HG02610 (cell line): ENCODE data around the gene TSGA10IP.
A peak's percentile ranks its signal among the peaks of the same experiment; 100 is the strongest.

Experiments
- ATAC-seq: cut with Tn5 transposase; IDR thresholded peaks from one replicate; pipeline ENCODE4 v1.9.1; 2021; ENCODE audit warnings: mild to moderate bottlenecking, moderate library complexity; ENCODE audit not compliant: unreplicated experiment

TSGA10IP gene

DNA sequence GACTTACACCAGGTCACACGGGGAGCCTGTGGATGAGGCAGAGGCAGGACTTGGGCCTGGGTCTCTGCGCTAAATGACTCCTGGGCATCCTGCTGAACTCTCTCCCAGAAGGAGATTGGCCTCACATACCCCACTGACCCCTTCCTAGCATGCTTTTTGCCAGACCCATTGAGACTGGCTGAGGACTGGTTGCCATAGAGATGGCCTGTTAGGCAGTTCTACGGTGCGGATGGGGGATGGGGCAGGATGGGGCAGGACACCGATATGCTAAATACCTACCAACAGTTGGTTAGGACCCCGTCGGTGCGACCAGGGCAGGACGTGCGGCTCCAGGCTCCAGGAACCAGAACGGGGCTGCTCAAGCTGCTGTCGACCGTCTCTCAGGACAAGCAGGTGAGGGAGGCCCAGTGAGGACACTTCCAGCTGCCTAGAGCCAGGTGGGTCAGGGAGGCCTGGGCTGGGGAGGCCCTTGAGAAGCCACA lies at the start of gene TSGA10IP:
TSS of gene TSGA10IP (plus strand) at position 51 of the 482 bp plus-strand sequence. CDS start at position 247, 196 bp downstream.
- ATAC-seq = no peak

DNA sequence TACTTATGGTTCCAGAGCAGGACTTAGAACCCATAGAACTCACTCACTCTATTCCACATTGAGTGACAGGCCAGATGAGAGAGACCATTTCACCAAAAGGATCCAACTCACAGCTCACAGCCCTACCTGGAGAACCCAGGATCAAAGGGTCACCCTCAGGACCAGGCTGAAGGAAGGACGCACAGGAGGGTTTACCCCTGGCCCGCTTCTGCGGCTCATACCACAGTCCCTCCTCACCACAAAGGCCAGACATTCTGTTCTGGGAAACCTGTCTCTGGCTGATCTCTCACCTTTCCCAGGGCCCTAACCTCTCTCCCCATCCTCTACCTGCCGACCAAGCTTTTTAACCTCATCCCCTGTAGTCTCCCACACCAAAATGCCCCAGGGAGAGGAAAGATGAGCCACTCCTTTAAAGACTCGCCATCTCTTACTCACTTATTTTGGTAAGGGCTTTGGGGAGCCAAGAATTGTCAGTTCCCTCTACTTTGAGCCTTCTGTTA lies 49.7 kb upstream of the TSGA10IP start:
- ATAC-seq = no peak

DNA sequence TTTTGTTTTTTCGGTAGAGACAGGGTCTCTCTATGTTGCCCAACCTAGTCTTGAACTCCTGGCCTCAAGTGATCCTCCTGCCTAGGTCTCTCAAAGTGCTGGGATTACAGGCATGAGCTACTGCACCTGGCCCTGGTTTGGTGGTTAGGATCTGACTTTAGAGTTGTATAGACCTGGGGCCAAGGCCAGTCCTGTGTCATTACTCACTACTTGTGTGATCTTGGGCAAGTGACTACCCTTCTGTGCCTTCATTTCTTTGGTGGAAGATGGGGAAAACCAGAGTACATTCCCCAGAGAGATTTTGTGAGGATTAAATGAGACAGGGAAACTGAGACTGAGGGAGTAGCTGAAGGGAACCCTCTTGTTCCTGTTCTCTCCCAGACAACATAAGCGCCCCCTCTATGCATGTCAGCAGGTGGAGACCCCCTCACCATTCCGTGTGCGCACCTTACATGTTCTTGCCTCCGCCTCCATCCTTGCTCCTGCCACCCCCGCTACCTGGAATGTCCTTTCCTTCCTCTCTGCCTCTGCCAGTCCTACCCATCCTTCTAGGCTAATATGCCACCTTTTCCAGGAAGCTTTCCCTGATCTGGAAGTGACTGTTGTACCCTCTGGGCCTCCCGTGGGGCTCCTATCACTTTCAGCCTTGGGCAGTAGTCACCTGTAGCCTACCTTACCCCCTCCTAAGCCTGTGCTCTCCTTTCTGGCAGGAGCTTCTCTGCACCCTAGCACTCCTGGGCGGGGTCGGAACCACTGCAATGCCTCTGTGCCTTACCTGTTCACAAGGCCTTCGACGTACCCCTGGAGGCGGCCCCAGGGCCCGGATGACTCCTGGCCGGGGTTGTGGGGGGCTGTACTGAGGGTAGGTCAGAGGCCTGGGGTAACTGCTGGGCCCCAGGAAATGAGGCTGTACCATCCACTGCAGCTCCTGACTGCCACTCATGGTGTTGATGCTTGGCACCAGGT lies 49.0 kb upstream of the TSGA10IP start:
- ATAC-seq = no peak

GRCh38 chr11:65897020-65897471 lies 48.2 kb upstream of the TSGA10IP start:
- ATAC-seq = no peak

GRCh38 chr11:65898656-65899355 lies 46.5 kb upstream of the TSGA10IP start:
- no peak for ATAC-seq

DNA sequence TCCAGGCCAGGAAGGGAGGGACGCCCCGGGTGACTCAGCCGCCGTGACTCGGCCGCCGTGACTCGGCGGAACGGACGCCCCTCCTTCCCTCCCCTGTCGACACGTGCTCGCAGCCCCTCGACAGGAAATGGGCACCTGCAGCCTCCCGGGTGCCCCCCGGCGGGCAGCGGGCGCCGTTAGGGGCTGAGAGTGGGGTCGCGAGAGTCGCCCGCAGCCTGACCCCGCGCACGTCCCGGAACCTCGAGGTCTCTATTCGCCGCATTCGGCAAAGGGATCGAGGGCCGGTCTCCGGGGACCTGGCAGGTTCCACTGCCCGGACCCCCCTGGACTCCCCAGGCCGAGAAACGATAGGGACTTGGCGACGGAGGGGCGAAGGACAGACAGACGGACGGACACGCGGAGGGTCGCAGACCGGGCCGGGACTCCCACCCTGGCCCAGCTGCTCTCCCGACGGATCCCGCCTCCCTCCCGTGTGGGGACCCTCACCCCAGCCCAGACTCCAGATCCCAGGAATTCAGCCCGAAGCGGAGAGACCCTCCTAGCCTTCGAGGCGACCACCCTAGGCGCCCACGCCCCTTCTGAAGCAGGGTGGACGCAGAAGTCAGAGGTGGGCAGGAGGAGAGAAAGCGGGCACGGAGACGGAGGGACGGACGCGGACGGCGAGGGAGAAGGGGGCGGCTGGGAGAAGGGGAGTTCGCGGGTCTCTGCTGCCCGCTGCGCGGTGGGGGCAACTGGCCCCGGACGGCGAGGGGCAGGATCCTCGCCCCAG lies 45.7 kb upstream of the TSGA10IP start:
- no peak for ATAC-seq

- ATAC-seq = peak; percentile 70
Measured at GRCh38 chr11:65900125-65900898, 45.0 kb upstream of the TSGA10IP start, which contains the start of gene FOSL1. FOSL1 (minus strand) TSS chr11:65900388; CDS start chr11:65900339, 49 bp downstream.

DNA sequence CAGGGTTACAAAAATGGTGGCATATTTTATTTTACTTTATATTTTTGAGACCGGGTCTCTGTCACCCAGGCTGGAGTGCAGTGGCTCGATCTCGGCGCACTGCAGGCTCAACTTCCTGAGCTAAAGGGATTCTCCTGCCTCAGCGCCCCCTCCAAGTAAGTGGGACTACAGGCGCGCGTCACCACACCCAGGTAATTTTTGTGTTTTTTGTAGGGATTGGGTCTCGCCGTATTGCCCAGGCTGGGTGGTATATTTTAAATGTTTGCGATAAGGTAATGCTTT lies 44.4 kb upstream of the TSGA10IP start:
- no peak for ATAC-seq

- ATAC-seq = no peak
Measured at GRCh38 chr11:65903068-65903481, 42.2 kb upstream of the TSGA10IP start.

GRCh38 chr11:65903715-65904114 lies 41.6 kb upstream of the TSGA10IP start:
- no peak for ATAC-seq

- no peak for ATAC-seq
Measured at GRCh38 chr11:65906602-65907001, 38.7 kb upstream of the TSGA10IP start.

- ATAC-seq = no peak
Measured at GRCh38 chr11:65907878-65908277, 37.4 kb upstream of the TSGA10IP start.

DNA sequence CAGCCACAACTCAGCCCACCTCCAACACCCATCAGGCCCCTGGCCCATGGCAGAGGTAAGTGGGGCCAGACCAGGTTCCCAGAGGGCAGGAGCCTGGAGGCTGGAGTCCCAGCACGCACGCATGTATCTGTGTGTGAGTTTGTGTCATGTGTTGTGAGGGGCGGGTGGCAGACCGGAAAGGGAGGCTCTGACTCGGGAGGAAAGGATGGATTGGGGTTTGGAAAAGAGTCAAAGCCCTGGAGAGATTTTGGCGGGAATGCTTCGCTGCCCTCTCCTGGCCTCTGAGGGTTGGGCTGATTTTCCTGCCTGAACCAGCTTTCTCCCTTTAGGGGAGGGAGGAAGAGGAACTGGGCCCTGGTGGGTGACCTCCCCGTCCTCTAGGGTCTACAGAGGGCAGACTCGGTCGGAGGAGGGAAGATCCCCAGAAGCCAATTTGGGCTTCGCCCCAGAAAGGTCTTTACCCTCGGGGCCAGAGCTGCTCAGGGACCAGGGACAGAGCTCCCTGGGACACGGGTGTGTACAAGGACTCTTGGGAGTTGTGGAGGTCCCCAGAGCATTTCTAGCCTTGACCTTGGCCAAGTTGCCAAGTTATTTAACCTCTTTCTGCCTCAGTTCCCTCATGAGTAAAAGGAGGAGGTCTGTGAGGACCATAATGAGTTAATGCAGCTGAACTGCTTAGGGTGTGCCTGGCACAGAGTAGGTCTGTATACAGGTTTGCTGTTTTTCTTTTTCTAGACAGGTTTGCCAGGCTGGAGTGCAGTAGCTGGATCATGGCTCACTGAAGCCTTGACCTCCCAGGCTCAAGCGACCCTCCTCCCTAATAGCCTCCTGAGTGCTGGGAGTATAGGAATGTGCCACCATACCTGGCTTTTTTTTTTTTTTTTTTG lies 33.4 kb upstream of the TSGA10IP start:
- ATAC-seq = no peak

DNA sequence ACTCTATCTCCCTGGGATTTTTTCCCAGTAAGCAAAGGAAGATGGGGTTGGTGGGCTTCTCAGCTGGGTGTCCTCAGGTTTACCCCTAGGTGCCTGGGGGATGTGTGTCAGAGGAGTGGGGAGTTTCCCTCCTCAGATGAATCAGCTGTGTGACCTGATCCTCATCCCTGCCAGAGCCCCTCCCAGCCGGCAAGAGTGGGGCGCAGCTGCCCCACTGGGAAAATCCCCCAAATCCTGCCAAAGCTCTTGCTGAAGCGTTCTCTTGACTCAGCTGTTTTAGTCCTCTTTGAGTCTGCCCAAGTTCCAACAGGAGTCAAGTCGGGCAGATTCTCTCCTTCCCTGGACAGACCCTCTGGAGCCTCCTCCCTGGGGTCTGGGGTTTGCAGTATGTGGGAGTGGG lies 32.4 kb upstream of the TSGA10IP start:
- no peak for ATAC-seq

- ATAC-seq = no peak
Measured at GRCh38 chr11:65915101-65915820, 30.0 kb upstream of the TSGA10IP start.

DNA sequence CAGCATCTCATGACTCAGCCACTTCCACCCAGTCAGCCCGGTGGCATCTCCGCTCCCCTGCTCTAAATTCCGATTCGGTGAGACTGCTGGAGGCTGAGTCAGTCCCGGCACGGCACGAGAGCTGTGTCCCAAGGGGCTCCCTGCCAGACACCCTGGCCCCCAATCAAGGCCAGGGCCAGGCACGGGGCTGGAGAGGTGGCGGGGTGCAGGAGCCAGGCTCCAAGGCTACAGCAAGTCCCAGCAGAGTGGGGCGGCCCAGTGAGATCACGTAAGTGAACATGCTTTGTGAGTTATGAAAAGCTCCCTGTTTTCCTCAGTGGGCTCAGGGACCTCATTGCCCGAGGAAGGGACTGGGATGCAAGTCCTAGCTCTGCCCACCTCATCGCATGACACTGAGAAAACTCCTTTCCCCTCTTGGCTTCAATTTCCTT lies 29.4 kb upstream of the TSGA10IP start:
- no peak for ATAC-seq

DNA sequence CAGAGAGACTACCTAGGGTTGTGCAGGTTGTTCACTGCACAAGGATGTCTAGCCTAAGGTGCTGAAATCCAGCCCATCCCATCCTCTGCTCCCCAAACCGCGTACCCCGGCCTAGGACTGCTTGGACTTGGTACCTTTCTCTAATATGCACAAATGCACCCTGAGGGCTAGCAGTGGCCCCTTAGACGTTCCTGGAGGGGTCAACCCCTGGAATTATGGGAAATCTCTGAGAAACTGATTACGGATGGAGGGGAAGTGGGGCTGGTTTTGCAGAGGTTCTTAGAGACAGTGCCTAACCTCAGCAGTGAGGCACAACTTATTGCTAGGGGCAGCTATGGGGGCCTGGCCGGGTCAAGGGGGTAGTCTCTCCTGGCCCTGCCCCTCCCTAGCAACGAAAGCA lies 28.9 kb upstream of the TSGA10IP start:
- no peak for ATAC-seq

DNA sequence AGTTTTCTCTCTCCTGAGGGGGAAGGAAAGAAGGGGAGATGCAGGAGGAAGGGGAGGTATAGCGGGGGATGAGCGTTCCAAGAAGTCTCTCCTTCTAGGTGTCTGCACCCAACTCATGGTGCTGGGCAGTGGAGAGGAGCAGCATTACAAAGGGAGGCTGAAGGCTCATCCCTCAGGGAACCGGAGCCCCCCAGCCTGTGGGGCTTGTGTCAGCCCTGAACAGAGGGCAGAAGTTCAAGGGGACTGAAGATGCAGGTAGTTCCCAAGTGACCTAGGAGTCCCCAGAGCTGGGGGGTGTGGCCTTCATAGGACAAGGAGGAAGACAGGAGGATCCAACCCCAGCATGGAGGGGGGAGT lies 28.2 kb upstream of the TSGA10IP start:
- ATAC-seq = no peak
